Hematopoietic multipotent progenitor cell treated with erythropoietin and hydrocortisone succinate and interleukin-3 and kit ligand, for 6 days (in vitro differentiated cells): ENCODE data around the gene PLEKHA1.
A peak's percentile ranks its signal among the peaks of the same experiment; 100 is the strongest.

Experiments used
- DNase-seq: peaks from one replicate; pipeline ENCODE4 v3.0.0-alpha.2; 2015

PLEKHA1 gene

DNA sequence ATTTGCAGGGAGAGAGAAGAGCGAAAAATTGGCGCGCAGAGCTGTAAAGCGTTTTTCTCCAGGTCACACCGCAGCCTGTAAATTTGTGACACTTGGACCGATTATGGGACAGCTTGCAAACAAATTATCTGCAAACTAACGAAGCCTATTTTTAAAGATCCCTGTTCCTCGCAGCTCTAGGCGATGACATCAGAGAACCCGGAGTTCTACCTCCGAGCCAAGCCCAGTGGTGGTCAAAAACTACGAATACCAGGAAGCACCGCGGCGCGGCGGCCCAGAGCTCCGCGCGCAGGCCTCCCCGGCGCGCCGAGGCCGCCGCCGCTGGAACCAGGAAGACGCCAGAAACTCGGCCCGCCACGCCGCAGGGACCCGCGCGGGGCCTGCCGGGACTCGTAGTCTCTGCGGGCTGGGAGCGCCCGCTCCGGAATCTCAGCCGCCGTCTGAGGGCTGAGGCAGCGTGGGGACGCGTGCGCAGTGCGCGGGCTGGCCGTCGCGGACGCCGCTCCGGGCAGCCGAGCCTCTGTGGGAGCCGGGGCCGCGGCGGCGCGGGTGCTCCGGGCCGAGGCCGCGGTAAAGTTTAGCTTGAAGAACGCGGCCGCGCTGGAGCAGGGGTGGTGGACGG is at the start of gene PLEKHA1:
PLEKHA1 (plus strand) TSS at position 472 of the 622 bp plus-strand sequence. CDS start 18,493 bp downstream, outside the sequence.
- DNase-seq: peak; percentile 90

- DNase-seq: no peak
These were observed 49.3 kb upstream of the PLEKHA1 start for GRCh38 chr10:122325235-122325634.

GRCh38 chr10:122326385-122326784 is 48.1 kb upstream of the PLEKHA1 start:
- no peak for DNase-seq

DNA sequence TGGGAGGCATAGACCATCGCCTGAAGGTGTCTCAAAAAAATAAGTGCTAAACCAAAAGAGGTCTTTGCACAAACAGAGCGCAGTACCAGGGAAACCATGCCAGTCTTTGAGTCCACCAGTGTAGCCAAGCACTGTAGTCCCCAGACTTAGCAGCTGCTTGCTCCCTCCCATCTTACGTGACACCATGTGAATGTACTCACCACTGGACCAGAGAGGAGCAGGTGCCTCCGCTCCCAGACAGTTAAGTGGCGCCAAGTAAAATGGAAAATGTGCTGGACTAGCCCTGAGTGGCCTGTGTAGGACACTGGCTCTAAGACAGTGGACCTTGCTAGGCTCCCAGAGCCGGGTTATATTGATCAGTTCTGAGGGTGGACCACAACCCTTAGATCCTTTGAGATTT is 47.7 kb upstream of the PLEKHA1 start:
- DNase-seq: no peak

DNA sequence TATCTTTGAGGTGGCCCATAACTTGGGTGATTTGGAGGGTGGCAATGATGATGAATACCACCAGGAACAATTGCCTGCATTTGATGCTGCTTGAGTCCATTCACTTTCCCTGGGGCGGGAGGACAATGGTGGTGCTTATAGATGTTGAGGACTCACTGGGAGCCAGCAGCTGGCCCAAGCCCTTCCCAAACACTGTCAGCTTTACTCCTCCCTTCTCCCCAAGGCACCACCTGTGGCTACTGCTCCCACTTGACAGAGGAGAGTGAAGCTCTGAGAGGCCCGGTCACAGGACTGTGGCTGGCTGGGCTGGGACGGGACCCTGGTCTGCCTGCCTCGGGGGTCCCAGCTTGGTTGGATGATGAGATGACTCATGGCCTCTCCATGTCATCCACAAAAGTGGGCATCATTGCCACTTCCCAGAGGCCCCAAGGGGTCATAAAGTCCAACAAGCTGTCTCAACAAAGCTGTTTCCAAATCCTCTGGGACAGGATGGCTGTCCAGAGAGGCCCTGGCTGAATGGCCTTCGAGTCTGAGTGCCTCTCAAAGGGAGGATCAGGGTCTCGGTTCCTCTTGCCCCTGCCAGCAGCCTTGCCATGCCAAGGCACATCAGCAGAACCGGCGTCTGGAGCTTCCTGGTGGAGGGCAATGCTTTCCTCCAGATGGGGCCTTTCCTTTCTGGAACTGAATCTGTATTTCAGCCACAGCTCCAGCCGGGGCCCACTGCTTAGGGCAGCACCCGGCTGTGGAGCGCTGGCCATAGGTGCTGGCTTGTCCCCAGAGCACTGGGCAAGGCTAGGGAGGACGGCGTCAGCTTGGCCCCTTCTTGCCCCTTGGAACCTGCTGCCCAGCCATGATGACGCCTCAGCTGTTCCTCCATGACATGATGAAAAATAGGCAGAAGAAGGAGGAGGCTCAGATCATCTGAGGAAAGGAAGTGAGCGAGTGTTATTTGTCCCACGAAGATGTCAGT is 47.0 kb upstream of the PLEKHA1 start:
- no peak for DNase-seq

GRCh38 chr10:122328676-122329075 is 45.8 kb upstream of the PLEKHA1 start:
- DNase-seq: no peak

GRCh38 chr10:122329416-122329815 is 45.1 kb upstream of the PLEKHA1 start:
- no peak for DNase-seq

DNA sequence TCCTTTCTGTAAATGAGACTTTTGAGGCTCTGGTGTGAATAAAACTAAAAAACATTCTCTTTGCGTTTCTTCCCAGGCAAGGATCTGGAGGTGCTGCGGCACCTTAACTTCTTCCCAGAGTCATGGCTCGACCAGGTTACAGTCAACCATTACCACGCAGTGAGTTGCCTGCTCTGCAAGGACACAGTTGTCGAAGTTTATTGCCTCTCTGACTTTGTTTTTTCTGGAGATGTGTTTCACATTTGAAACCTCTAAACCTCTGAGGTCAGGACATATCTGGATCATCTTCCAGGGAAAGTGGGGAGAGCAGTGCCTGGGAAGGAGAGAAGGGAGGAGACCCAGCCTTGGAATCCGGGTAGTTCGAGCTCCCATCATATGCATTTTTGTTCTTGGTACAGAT is 43.4 kb upstream of the PLEKHA1 start:
- DNase-seq: no peak

GRCh38 chr10:122331615-122332446 is 42.7 kb upstream of the PLEKHA1 start:
- no peak for DNase-seq

DNA sequence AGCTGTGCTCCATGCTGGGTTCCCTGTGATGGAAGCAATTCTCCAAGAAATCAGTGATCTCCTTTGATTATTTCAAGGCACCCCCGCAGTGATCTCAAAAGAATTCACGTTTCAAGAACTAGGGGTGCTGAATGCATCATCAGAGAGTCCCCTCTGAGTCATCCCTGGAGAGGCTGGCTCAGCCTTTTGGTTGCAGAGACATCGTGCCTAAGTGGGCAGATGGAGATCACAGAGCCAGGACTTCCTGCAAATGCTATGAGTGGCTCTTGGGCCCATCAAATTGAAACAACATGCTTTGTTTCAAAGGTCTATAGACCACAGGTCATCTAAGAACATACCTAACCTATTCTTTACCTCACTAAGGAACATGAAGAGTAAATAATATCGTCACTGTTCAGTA is 41.5 kb upstream of the PLEKHA1 start:
- DNase-seq: no peak

DNA sequence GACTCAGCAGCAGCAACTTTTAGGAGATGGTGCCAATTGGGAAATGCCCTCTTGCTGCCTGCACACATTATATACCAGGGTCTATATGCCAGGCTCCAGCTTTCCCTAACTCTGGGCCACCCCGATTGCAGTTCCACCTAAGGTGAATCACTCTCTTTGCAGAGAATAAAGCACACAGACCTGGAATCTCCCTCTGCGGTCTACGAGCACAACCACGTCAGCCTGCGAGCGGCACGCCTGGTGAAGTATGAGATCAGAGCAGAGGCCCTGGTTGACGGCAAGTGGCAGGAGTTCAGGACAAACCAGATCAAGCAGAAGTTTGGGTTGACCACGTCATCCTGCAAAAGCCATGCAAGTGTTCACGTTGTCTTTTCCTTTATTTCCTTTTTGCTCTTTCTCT is 38.2 kb upstream of the PLEKHA1 start:
- DNase-seq: no peak

DNA sequence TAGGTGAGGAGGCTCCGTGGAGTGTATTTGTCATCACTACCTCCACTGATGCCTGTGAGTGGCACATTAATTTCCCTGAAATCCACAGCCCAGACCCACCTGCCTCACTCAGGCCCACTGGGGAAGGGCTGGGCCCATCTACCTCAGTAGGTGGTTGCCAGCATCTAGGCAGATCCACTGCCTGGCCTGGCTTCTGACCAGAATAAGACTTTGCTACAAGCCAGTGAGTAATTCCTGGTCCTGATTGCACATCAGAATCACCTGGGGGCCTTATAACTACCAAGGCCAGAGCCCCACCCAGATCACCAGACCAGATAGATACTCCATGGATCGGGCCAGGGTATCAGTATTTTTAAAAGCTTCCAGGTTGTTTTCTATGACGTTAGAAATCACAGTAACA is 37.5 kb upstream of the PLEKHA1 start:
- DNase-seq: no peak

DNA sequence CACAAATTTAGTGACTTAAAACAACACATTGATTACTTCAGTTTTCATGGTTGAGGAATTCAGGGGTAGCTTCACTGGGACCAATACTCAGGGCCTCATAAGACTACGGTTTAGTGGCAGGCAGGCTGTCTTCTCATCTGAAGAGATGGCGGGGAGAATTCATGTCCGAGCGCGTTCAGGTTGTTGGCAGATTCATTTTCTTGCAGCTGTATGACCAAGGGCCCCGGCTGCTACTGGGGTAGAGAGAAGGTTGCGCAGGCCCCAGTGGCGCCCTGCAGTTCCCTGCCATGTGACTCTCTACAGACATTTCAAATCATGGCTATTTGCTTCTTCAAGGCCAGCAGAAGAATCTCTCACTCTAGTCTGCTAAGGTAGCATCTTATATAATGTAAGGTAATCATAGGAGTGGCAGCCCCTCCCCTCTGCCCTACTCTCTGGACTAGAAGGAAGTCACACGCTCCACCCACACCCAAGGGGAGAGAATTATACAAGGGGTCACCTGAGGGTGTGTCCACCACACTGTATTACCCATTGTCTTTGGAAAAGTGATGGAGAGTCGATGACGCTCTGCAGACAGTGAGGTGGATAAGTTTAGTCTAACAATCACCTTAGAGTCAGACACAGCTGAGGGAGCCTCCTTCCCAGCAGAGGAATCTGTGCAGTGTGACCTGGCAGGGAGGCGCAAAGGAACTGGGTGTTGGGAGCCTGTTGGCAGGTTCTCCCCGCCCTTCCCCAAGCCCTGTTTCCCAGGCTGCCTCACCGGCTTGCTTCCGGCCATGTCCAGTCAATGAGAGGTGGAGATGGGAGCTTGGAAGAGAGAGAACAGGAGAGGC is 35.7 kb upstream of the PLEKHA1 start:
- no peak for DNase-seq

DNA sequence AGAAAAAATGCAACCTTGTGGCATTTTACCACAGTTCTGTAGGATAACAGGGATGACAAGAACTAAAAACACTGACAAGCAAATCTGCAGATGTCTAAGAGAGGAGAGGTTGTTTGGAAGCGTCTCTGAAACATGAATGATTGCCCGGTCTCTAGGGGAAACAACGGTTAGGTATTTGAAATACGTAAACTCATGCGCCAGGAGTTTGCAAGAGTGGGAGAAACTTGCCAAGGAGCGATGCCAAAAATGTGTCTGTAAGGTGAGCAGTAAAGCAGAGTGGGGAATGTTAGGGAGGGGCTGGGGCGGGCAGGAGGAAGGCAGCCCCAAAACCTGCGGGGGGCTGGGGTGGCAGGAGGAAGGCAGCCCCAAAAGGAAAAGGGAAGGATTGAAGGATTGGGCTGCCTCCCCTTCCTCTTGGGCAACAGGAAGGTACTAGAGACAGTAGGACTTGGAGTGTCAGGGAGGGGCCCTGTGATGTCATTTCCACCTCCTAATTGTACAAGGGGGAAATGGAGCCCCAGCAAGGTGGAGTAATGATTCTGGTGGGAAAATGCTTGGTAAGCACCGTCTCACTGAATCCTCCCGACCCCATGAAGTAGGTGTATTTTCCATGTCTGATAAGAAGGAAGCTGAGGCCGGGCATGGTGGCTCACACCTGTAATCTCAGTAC is 33.2 kb upstream of the PLEKHA1 start:
- no peak for DNase-seq

- DNase-seq: peak; percentile 66
These were observed 32.0 kb upstream of the PLEKHA1 start for GRCh38 chr10:122342293-122343134.

DNA sequence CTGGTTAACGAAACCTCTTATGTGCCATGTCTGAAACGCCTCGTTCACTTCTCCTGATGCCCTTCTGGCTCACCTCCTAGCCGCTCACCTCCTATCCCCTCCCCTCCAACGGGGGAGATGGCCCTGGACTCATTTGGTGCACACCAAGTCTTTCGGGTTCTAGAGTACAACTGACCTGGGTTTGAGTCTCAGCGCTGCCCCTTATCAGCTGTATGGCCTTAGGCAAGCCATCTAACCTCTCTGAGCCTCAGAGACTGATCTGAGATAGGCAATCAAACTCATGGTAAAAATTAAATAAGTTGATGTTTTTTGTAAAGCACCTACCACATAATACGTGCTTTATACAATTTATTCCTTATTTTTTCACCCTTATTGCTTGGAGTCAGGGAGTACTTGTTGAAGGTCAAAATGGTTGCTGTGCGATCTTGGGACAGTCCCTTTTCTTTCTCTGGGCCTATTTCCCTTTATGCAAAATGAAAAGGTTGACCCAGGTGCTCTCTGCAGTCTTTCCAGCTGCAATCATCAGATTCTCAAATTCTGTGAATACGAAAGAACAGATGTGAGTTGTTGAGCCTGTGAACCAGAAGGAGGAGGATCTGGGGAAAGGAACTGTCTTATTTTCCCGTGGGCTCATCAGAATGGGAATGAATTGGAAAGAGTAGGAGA is 31.2 kb upstream of the PLEKHA1 start:
- DNase-seq: no peak

DNA sequence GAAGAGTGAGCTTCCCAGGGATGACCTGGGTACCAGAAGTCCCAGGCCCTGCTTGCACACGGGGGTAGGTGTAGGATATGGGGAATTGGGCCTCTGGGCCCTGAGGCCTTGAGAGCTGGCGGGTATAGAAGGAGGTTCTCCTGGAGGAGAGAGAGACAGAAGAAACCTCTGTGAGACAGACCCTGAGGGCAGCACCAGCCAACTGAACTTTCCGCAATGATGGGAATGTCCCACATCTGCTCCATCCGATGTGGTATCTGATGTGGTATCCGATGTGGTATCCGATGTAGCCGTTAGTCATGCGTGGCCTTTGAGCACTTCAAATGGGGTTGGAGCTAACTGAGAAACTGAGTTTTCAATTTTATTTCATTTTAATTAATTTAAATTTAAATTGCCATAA is 30.6 kb upstream of the PLEKHA1 start:
- no peak for DNase-seq

- DNase-seq: no peak
These were observed 29.7 kb upstream of the PLEKHA1 start for GRCh38 chr10:122344741-122345258.

- no peak for DNase-seq
These were observed 28.1 kb upstream of the PLEKHA1 start for GRCh38 chr10:122346326-122346950.
